ENCODE measurements around the gene COL4A2.

COL4A2 gene

DNA sequence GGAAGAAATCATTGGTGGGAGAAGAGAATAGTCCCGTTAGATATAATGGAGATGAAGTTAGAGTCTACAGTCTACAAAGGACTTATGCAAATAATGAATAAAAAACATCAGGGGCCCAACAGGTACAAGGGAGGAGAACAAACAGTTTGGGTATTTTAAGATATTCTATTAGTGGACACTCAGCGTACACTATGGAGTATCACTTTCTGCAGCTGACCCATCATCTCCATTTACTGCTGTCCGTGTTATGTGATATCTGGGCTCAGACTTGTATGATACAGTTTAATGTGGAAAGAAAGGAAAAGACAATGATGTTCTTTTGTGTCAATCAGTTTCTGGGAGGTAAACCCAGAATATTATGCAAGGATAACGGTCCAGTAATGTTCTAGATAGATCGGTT, 128.2 kb downstream of the COL4A2 start (continued):
- TF ChIP-seq, protein P1, sequence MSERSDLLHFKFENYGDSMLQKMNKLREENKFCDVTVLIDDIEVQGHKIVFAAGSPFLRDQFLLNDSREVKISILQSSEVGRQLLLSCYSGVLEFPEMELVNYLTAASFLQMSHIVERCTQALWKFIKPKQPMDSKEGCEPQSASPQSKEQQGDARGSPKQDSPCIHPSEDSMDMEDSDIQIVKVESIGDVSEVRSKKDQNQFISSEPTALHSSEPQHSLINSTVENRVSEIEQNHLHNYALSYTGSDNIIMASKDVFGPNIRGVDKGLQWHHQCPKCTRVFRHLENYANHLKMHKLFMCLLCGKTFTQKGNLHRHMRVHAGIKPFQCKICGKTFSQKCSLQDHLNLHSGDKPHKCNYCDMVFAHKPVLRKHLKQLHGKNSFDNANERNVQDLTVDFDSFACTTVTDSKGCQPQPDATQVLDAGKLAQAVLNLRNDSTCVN (tag by site-specific recombination; optimal IDR thresholded peaks at IDR 0.05) = no peak
- TF ChIP-seq ZNF155 (tag by site-specific recombination; IDR thresholded peaks at IDR 0.05) (no peak), MYNN (tag by site-specific recombination; IDR thresholded peaks at IDR 0.05; ENCODE audit: borderline replicate concordance) (no peak), ZNF223 (tag by site-specific recombination; IDR thresholded peaks at IDR 0.05) (no peak)

DNA sequence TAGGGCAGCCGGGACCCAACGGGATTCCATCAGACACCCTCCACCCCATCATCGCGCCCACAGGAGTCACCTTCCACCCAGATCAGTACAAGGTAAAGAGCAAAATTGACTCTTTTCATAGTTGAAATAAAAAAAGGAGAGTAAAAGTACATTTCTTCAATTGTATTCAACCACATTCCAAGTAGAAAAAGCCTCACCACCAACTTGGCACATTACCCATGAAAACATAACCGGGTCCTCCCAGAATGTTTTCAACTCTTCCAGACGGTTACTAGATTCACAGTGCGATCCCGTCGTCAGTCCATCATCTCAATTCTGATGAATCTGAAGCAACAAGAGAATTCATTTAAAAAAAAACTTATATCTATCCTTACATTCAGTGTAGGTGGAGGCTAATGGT, 129.2 kb downstream of the COL4A2 start:
- H3K4me1 ChIP-seq (ENCODE audit: control insufficient read depth, insufficient read depth, low read length) = peaks cover 3% of the 10 kb centered on the region; the same call in 1 of the 2 replicates
- no peaks in the 10 kb centered on the region for H3K9me3 ChIP-seq (ENCODE audit: control insufficient read depth, insufficient read depth, low read depth, low read length)
- peaks cover 0 to 43% of the 10 kb centered on the region in 2 experiments; a peak in 1 of 3 replicates for H3K36me3 ChIP-seq (ENCODE audit: control insufficient read depth in 2 of 2, insufficient read depth in 1 of 2, low read length in 2 of 2)
- no peak overlapping the region for H3K27ac ChIP-seq (ENCODE audit: extremely low read depth, low read depth, low read length)
- TF ChIP-seq ZNF664 (tag by site-specific recombination; IDR thresholded peaks at IDR 0.05) (no peak), ZNF174 (tag by site-specific recombination; IDR thresholded peaks at IDR 0.05) (no peak), ZNF776 (tag by site-specific recombination; IDR thresholded peaks at IDR 0.05; ENCODE audit: borderline replicate concordance) (no peak), ZSCAN30 (tag by site-specific recombination; IDR thresholded peaks at IDR 0.05) (no peak), ZNF600 (tag by site-specific recombination; IDR thresholded peaks at IDR 0.05) (no peak), ZNF548 (tag by site-specific recombination; IDR thresholded peaks at IDR 0.05) (no peak), ZNF2 (tag by site-specific recombination; IDR thresholded peaks at IDR 0.05) (no peak), YY1 (tag by site-specific recombination; IDR thresholded peaks at IDR 0.05) (no peak), GLIS1 (tag by site-specific recombination; IDR thresholded peaks at IDR 0.05) (no peak), ZNF404 (tag by site-specific recombination; IDR thresholded peaks at IDR 0.05) (no peak), ZNF423 (tag by site-specific recombination; IDR thresholded peaks at IDR 0.05) (no peak), ZNF146 (tag by site-specific recombination; IDR thresholded peaks at IDR 0.05) (no peak), ZNF830 (tag by site-specific recombination; IDR thresholded peaks at IDR 0.05; ENCODE audit: low read depth) (no peak), ZNF560 (tag by site-specific recombination; IDR thresholded peaks at IDR 0.05; ENCODE audit: borderline replicate concordance) (no peak), ZNF707 (tag by site-specific recombination; IDR thresholded peaks at IDR 0.05) (no peak), RBAK (tag by site-specific recombination; IDR thresholded peaks at IDR 0.05) (no peak)
- TF ChIP-seq, protein P2, sequence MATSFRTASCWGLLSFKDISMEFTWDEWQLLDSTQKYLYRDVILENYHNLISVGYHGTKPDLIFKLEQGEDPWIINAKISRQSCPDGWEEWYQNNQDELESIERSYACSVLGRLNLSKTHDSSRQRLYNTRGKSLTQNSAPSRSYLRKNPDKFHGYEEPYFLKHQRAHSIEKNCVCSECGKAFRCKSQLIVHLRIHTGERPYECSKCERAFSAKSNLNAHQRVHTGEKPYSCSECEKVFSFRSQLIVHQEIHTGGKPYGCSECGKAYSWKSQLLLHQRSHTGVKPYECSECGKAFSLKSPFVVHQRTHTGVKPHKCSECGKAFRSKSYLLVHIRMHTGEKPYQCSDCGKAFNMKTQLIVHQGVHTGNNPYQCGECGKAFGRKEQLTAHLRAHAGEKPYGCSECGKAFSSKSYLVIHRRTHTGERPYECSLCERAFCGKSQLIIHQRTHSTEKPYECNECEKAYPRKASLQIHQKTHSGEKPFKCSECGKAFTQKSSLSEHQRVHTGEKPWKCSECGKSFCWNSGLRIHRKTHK (tag by site-specific recombination; IDR thresholded peaks at IDR 0.05) = no peak
- TF ChIP-seq, protein P3, sequence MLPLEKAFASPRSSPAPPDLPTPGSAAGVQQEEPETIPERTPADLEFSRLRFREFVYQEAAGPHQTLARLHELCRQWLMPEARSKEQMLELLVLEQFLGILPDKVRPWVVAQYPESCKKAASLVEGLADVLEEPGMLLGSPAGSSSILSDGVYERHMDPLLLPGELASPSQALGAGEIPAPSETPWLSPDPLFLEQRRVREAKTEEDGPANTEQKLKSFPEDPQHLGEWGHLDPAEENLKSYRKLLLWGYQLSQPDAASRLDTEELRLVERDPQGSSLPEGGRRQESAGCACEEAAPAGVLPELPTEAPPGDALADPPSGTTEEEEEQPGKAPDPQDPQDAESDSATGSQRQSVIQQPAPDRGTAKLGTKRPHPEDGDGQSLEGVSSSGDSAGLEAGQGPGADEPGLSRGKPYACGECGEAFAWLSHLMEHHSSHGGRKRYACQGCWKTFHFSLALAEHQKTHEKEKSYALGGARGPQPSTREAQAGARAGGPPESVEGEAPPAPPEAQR (tag by site-specific recombination; IDR thresholded peaks at IDR 0.05) = no peak
- TF ChIP-seq, protein P4, sequence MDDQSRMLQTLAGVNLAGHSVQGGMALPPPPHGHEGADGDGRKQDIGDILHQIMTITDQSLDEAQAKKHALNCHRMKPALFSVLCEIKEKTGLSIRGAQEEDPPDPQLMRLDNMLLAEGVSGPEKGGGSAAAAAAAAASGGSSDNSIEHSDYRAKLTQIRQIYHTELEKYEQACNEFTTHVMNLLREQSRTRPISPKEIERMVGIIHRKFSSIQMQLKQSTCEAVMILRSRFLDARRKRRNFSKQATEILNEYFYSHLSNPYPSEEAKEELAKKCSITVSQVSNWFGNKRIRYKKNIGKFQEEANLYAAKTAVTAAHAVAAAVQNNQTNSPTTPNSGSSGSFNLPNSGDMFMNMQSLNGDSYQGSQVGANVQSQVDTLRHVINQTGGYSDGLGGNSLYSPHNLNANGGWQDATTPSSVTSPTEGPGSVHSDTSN (CRISPR knock-in tag; IDR thresholded peaks at IDR 0.05) = no peak
- TF ChIP-seq, protein P5, sequence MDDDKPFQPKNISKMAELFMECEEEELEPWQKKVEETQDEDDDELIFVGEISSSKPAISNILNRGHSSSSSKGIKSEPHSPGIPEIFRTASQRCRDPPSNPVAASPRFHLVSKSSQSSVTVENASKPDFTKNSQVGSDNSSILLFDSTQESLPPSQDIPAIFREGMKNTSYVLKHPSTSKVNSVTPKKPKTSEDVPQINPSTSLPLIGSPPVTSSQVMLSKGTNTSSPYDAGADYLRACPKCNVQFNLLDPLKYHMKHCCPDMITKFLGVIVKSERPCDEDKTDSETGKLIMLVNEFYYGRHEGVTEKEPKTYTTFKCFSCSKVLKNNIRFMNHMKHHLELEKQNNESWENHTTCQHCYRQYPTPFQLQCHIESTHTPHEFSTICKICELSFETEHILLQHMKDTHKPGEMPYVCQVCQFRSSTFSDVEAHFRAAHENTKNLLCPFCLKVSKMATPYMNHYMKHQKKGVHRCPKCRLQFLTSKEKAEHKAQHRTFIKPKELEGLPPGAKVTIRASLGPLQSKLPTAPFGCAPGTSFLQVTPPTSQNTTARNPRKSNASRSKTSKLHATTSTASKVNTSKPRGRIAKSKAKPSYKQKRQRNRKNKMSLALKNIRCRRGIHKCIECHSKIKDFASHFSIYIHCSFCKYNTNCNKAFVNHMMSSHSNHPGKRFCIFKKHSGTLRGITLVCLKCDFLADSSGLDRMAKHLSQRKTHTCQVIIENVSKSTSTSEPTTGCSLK (tag by site-specific recombination; IDR thresholded peaks at IDR 0.05) = no peak
- POLR2A ChIA-PET = no interaction called here
- CTCF ChIA-PET = no interaction called here
- H3K4me3 ChIP-seq (ENCODE audit: low read depth, low read length) = no peak overlapping the region
